GM23338 (cell line): ENCODE data around the gene CCDC106. TPM values are rescaled to one million over a fixed set of nuclear protein-coding genes. Genes with fewer than 3 reads are reported as not detected.

Source experiments
- ATAC-seq: fragments of 200-7000 bp; cut with Tn5 transposase; 3 replicates; pipeline ENCODE4 v1.9.1; 2020
- DNase-seq: peaks from one replicate; pipeline ENCODE4 v3.0.0-alpha.2; 2015; ENCODE audit warnings: low spot score
- H2AFZ ChIP-seq: fragments of 200-600 bp; sonication (generic); 2 replicates; pipeline ENCODE4 v1.8.0; 2016; ENCODE audit warnings: antibody characterized with exemption, mild to moderate bottlenecking, moderate library complexity
- H3F3A ChIP-seq: fragments of 200-600 bp; sonication (generic); replicated peaks from 2 replicates; pipeline ENCODE4 v1.8.0; 2017; ENCODE audit warnings: antibody characterized with exemption, mixed run types, low read depth
- H3K27ac ChIP-seq: fragments of 200-600 bp; sonication (generic); 2 replicates; pipeline ENCODE4 v1.6.1; 2016; ENCODE audit warnings: low read depth
- H3K27me3 ChIP-seq: fragments of 200-600 bp; sonication (generic); 2 replicates; pipeline ENCODE4 v1.8.0; 2016; ENCODE audit warnings: mild to moderate bottlenecking, mixed run types, moderate library complexity; ENCODE audit not compliant: insufficient read depth
- H3K36me3 ChIP-seq: fragments of 200-600 bp; sonication (generic); 2 replicates; pipeline ENCODE4 v1.8.0; 2016; ENCODE audit warnings: mild to moderate bottlenecking; ENCODE audit not compliant: insufficient read depth
- H3K4me1 ChIP-seq: fragments of 200-600 bp; sonication (generic); 2 replicates; pipeline ENCODE4 v1.8.0; 2016; ENCODE audit warnings: mild to moderate bottlenecking, moderate library complexity; ENCODE audit not compliant: insufficient read depth
- H3K4me2 ChIP-seq: fragments of 200-600 bp; sonication (generic); 2 replicates; pipeline ENCODE4 v1.7.1; 2017; ENCODE audit warnings: mixed run types
- H3K4me3 ChIP-seq: fragments of 200-600 bp; sonication (generic); 2 replicates; pipeline ENCODE4 v1.6.1; 2016; ENCODE audit warnings: mixed run types
- H3K79me2 ChIP-seq: fragments of 200-600 bp; sonication (generic); replicated peaks from 2 replicates; pipeline ENCODE4 v1.8.0; 2017; ENCODE audit warnings: mild to moderate bottlenecking; ENCODE audit not compliant: insufficient read depth
- H3K9me2 ChIP-seq: fragments of 200-600 bp; sonication (generic); 2 replicates; pipeline ENCODE4 v1.8.0; 2017; ENCODE audit not compliant: insufficient read depth
- H4K20me1 ChIP-seq: fragments of 200-600 bp; sonication (generic); replicated peaks from 2 replicates; pipeline ENCODE4 v1.8.0; 2017; ENCODE audit warnings: mild to moderate bottlenecking; ENCODE audit not compliant: insufficient read depth
- H3K27ac Mint-ChIP-seq: 2 replicates; pipeline ENCODE4 v1.8.0; 2020; ENCODE audit warnings: inconsistent platforms, mild to moderate bottlenecking, moderate library complexity, mixed read lengths
- H3K27me3 Mint-ChIP-seq: 3 replicates; pipeline ENCODE4 v1.8.0; 2022; ENCODE audit warnings: low read depth, mild to moderate bottlenecking, moderate library complexity, mixed read lengths, inconsistent platforms; ENCODE audit not compliant: insufficient read depth, poor library complexity
- H3K36me3 Mint-ChIP-seq: 3 replicates; pipeline ENCODE4 v1.8.0; 2021; ENCODE audit warnings: low read depth, mild to moderate bottlenecking, inconsistent platforms, moderate library complexity, mixed read lengths
- H3K4me1 Mint-ChIP-seq: 3 replicates; pipeline ENCODE4 v1.8.0; 2020; ENCODE audit warnings: mild to moderate bottlenecking, inconsistent platforms, mixed read lengths
- H3K4me3 Mint-ChIP-seq: 3 replicates; pipeline ENCODE4 v1.8.0; 2021; ENCODE audit warnings: moderate library complexity, mild to moderate bottlenecking, inconsistent platforms, mixed read lengths
- H3K9me3 Mint-ChIP-seq: 3 replicates; pipeline ENCODE4 v1.8.0; 2020; ENCODE audit warnings: moderate library complexity, mild to moderate bottlenecking, inconsistent platforms, mixed read lengths
- CREB1 ChIP-seq: fragments of 250-450 bp; sonication (Bioruptor Pico); IDR thresholded peaks from 2 replicates; pipeline ENCODE4 v1.5.0; 2020; ENCODE audit warnings: low read depth, mild to moderate bottlenecking, moderate library complexity
- CTCF ChIP-seq, 2 experiments: fragments of 200-600 bp in 1 of 2; sonication (generic) in 1 of 2; conservative IDR thresholded peaks; 2 replicates each; pipeline versions ENCODE4 v1.5.1 to v1.6.1; 2016 to 2017; ENCODE audit warnings: antibody characterized with exemption in 2 of 2, low read depth in 2 of 2, mild to moderate bottlenecking in 2 of 2, moderate library complexity in 1 of 2
- ETS1 ChIP-seq: IDR thresholded peaks from 2 replicates; pipeline ENCODE4 v1.6.1; 2016; ENCODE audit warnings: antibody characterized with exemption
- EZH2 ChIP-seq: fragments of 200-600 bp; sonication (generic); IDR thresholded peaks from one replicate; pipeline ENCODE4 v1.8.0; 2017; ENCODE audit warnings: antibody characterized with exemption, mild to moderate bottlenecking, low read depth; ENCODE audit not compliant: unreplicated experiment
- EZH2phosphoT487 ChIP-seq: fragments of 200-600 bp; sonication (generic); IDR thresholded peaks from one replicate; pipeline ENCODE4 v1.8.1; 2018; ENCODE audit warnings: antibody characterized with exemption; ENCODE audit not compliant: unreplicated experiment
- JUNB ChIP-seq: IDR thresholded peaks from one replicate; pipeline ENCODE4 v1.6.1; 2016; ENCODE audit warnings: antibody characterized with exemption; ENCODE audit not compliant: unreplicated experiment
- NANOG ChIP-seq: IDR thresholded peaks from 2 replicates; pipeline ENCODE4 v1.6.1; 2016; ENCODE audit warnings: antibody characterized with exemption, borderline replicate concordance
- POLR2AphosphoS5 ChIP-seq: IDR thresholded peaks from 2 replicates; pipeline ENCODE4 v1.6.1; 2016; ENCODE audit warnings: antibody characterized with exemption, low read depth
- REST ChIP-seq: IDR thresholded peaks from one replicate; pipeline ENCODE4 v1.6.1; 2018; ENCODE audit warnings: antibody characterized with exemption; ENCODE audit not compliant: unreplicated experiment
- STAT1 ChIP-seq: IDR thresholded peaks from one replicate; pipeline ENCODE4 v1.6.1; 2016; ENCODE audit warnings: antibody characterized with exemption; ENCODE audit not compliant: unreplicated experiment
- ZNF114 ChIP-seq: fragments of 250-450 bp; sonication (Bioruptor Pico); IDR thresholded peaks from 2 replicates; pipeline ENCODE4 v1.5.0; 2020; ENCODE audit warnings: mild to moderate bottlenecking, moderate library complexity
- ZNF331 ChIP-seq: fragments of 250-450 bp; sonication (Bioruptor Pico); IDR thresholded peaks from 2 replicates; pipeline ENCODE4 v1.5.0; 2020; ENCODE audit warnings: low read depth, mild to moderate bottlenecking, moderate library complexity
- ZNF462 ChIP-seq: fragments of 250-450 bp; sonication (Bioruptor Pico); IDR thresholded peaks from 2 replicates; pipeline ENCODE4 v1.5.0; 2020; ENCODE audit warnings: mild to moderate bottlenecking, moderate library complexity
- polyA plus RNA-seq: library from polyadenylated mRNA; unstranded; fragments of >200 nt; fragmentation: Nextera tagmentation; extraction: Ambion mirVana; gene quantifications from 2 replicates; pipeline ENCODE4 v1.2.1, GENCODE V29; 2016
- total RNA-seq: library from RNA; depleted of rRNA; stranded (reverse); fragments of >200 nt; shearing (Covaris generic); gene quantifications from 2 replicates; pipeline ENCODE4 v1.2.3, GENCODE V29; 2014

Gene CCDC106
- total and polyA plus RNA-seq, 2 experiments from 2014 or later: 12.0 to 17.6 TPM

GRCh38 chr19:55697698-55698097 is 49.7 kb downstream of the CCDC106 start:
- no peaks in the 10 kb centered on the region for H3F3A ChIP-seq
- no peak overlapping the region for H2AFZ ChIP-seq
- no peak for TF ChIP-seq POLR2AphosphoS5
- no peak for TF ChIP-seq EZH2phosphoT487
- no peak for TF ChIP-seq CREB1
- TF ChIP-seq ZNF462 (CRISPR knock-in tag): no peak
- no peak for TF ChIP-seq STAT1
- TF ChIP-seq ZNF114 (CRISPR knock-in tag): no peak
- TF ChIP-seq REST: no peak
- TF ChIP-seq CTCF (conservative IDR thresholded peaks at IDR 0.05; ENCODE audit: low read depth in 2 of 2): no peak
- TF ChIP-seq EZH2: no peak
- TF ChIP-seq JUNB: no peak
- no peak for TF ChIP-seq NANOG
- TF ChIP-seq ETS1: no peak
- TF ChIP-seq ZNF331 (CRISPR knock-in tag): no peak
- Mint-ChIP-seq H3K36me3 (peaks cover 54% of the 10 kb centered on the region), H3K9me3 (peaks cover 9% of the 10 kb centered on the region), H3K4me3 (no peak overlapping the region), H3K4me1 (no peaks in the 10 kb centered on the region; the same call in 2 of the 3 replicates), H3K27me3 (peaks cover 4% of the 10 kb centered on the region), H3K27ac (no peak overlapping the region)
- H3K9me2 ChIP-seq: no peaks in the 10 kb centered on the region
- ATAC-seq (no peak), DNase-seq (no peak)
- no peak overlapping the region for H3K4me2 ChIP-seq
- H4K20me1 ChIP-seq: no peaks in the 10 kb centered on the region; the same call in 1 of the 2 replicates
- H3K27ac ChIP-seq: no peak overlapping the region
- no peaks in the 10 kb centered on the region for H3K36me3 ChIP-seq
- no peak overlapping the region for H3K4me3 ChIP-seq
- H3K79me2 ChIP-seq: no peaks in the 10 kb centered on the region
- H3K27me3 ChIP-seq: no peaks in the 10 kb centered on the region
- H3K4me1 ChIP-seq: no peaks in the 10 kb centered on the region
